ENCODE results near the gene HAL.

DNA sequence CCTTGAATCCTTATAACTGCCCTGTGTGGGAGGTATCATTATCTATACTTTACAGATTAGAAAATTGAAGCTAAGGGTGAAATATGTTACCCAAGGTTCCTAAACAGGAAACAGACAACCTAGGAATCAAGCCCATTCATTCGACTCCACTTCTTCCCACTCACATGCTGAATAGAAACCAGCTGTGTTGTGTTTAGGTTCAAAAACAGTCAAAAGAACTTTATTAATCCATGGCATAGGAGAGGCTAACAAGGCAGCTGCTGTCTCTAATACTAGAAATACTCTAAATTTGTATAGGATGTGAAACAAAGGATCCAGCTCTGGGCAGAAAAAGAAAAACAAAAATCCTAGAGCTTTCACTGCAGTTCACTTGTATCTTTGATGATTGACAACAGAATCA is 43.1 kb downstream of the HAL start:
- TF ChIP-seq POLR2A (IDR thresholded peaks at IDR 0.05; ENCODE audit: low read length) (no peak), RCOR1 (IDR thresholded peaks at IDR 0.05; ENCODE audit: low read depth, low read length) (no peak), ESRRA (IDR thresholded peaks at IDR 0.05; ENCODE audit: borderline replicate concordance, low read length) (no peak), EP300 (IDR thresholded peaks at IDR 0.05) (no peak), FOXS1 (CRISPR knock-in tag; IDR thresholded peaks at IDR 0.05) (no peak), JUN (IDR thresholded peaks at IDR 0.05) (no peak), CHD2 (IDR thresholded peaks at IDR 0.05; ENCODE audit: low read length, partially characterized antibody) (no peak), PHF8 (IDR thresholded peaks at IDR 0.05; ENCODE audit: borderline replicate concordance, low read depth) (no peak), RAD21 (conservative IDR thresholded peaks at IDR 0.05 in 1 of 2, IDR thresholded peaks at IDR 0.05 in 1 of 2) (no peak), NPAS2 (CRISPR knock-in tag; IDR thresholded peaks at IDR 0.05; ENCODE audit: borderline replicate concordance) (no peak)
- TF ChIP-seq, protein P1, sequence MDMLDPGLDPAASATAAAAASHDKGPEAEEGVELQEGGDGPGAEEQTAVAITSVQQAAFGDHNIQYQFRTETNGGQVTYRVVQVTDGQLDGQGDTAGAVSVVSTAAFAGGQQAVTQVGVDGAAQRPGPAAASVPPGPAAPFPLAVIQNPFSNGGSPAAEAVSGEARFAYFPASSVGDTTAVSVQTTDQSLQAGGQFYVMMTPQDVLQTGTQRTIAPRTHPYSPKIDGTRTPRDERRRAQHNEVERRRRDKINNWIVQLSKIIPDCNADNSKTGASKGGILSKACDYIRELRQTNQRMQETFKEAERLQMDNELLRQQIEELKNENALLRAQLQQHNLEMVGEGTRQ (IDR thresholded peaks at IDR 0.05): no peak
- TF ChIP-seq, protein P2, sequence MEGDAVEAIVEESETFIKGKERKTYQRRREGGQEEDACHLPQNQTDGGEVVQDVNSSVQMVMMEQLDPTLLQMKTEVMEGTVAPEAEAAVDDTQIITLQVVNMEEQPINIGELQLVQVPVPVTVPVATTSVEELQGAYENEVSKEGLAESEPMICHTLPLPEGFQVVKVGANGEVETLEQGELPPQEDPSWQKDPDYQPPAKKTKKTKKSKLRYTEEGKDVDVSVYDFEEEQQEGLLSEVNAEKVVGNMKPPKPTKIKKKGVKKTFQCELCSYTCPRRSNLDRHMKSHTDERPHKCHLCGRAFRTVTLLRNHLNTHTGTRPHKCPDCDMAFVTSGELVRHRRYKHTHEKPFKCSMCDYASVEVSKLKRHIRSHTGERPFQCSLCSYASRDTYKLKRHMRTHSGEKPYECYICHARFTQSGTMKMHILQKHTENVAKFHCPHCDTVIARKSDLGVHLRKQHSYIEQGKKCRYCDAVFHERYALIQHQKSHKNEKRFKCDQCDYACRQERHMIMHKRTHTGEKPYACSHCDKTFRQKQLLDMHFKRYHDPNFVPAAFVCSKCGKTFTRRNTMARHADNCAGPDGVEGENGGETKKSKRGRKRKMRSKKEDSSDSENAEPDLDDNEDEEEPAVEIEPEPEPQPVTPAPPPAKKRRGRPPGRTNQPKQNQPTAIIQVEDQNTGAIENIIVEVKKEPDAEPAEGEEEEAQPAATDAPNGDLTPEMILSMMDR (IDR thresholded peaks at IDR 0.05): no peak
- TF ChIP-seq, protein P3, sequence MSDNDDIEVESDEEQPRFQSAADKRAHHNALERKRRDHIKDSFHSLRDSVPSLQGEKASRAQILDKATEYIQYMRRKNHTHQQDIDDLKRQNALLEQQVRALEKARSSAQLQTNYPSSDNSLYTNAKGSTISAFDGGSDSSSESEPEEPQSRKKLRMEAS (IDR thresholded peaks at IDR 0.05): no peak

Data from A549 (cell line).